IgD-negative memory B cell (primary cell): Measurements from ENCODE around the gene SH2D2A. TPM values are rescaled to one million over a fixed set of nuclear protein-coding genes. Genes with fewer than 3 reads are reported as not detected.

Source experiments
- H3K27ac Mint-ChIP-seq, 3 donors: one replicate each; pipeline ENCODE4 v1.8.0; 2020 to 2022; ENCODE audit warnings: mild to moderate bottlenecking in 3 of 3, mixed read lengths in 3 of 3, moderate library complexity in 1 of 3
- H3K27me3 Mint-ChIP-seq: one replicate; pipeline ENCODE4 v1.8.0; 2021; ENCODE audit warnings: mixed read lengths
- H3K36me3 Mint-ChIP-seq: one replicate; pipeline ENCODE4 v1.8.0; 2020; ENCODE audit warnings: mild to moderate bottlenecking, mixed read lengths
- H3K4me1 Mint-ChIP-seq, 3 donors: one replicate each; pipeline ENCODE4 v1.8.0; 2020 to 2022; ENCODE audit warnings: mixed read lengths in 3 of 3, mild to moderate bottlenecking in 1 of 3
- H3K4me3 Mint-ChIP-seq, 4 donors: one replicate each; pipeline ENCODE4 v1.8.0; 2020 to 2022; ENCODE audit warnings: mild to moderate bottlenecking in 4 of 4, mixed read lengths in 4 of 4, moderate library complexity in 3 of 4
- H3K9me3 Mint-ChIP-seq, 3 donors: one replicate each; pipeline ENCODE4 v1.8.0; 2020 to 2021; ENCODE audit warnings: mixed read lengths in 3 of 3, mild to moderate bottlenecking in 1 of 3
- polyA plus RNA-seq: library from polyadenylated mRNA; unstranded; fragments of 300-500 nt; fragmentation: Illumina TruSeq; gene quantifications from one replicate; pipeline ENCODE4 v1.2.3, GENCODE V29; 2021

Gene SH2D2A
- polyA plus RNA-seq, 1 donor from 2014 or later = 2.1 TPM

GRCh38 chr1:156856282-156856785 lies 39.7 kb upstream of the SH2D2A start:
- Mint-ChIP-seq H3K4me1 (peaks cover 4 to 6% (median 5%) of the 10 kb centered on the region in 3 donors), H3K4me3 (no peak overlapping the region), H3K27me3 (peaks cover 40% of the 10 kb centered on the region), H3K27ac (no peak overlapping the region), H3K36me3 (no peaks in the 10 kb centered on the region), H3K9me3 (no peaks in the 10 kb centered on the region)

- H3K4me1 Mint-ChIP-seq = peaks cover 2 to 4% (median 3%) of the 10 kb centered on the region in 3 donors
- H3K9me3 Mint-ChIP-seq = no peaks in the 10 kb centered on the region
- no peak overlapping the region for H3K4me3 Mint-ChIP-seq
- no peak overlapping the region for H3K27ac Mint-ChIP-seq
- peaks cover 34% of the 10 kb centered on the region for H3K27me3 Mint-ChIP-seq
- H3K36me3 Mint-ChIP-seq = peaks cover 2% of the 10 kb centered on the region
Observed at GRCh38 chr1:156854634-156855033, 38.0 kb upstream of the SH2D2A start.

- Mint-ChIP-seq H3K27me3 (peaks cover 35% of the 10 kb centered on the region), H3K4me1 (peaks cover 2 to 4% (median 4%) of the 10 kb centered on the region in 3 donors), H3K4me3 (no peak overlapping the region), H3K27ac (no peak overlapping the region), H3K9me3 (no peaks in the 10 kb centered on the region), H3K36me3 (peaks cover 2% of the 10 kb centered on the region)
Observed at GRCh38 chr1:156853761-156854160, 37.1 kb upstream of the SH2D2A start.

- Mint-ChIP-seq H3K27ac (no peak overlapping the region), H3K27me3 (peaks cover 33% of the 10 kb centered on the region), H3K9me3 (no peaks in the 10 kb centered on the region), H3K4me3 (no peak overlapping the region), H3K4me1 (peaks cover 0 to 1% (median 0%) of the 10 kb centered on the region in 3 donors), H3K36me3 (peaks cover 2% of the 10 kb centered on the region)
Observed at GRCh38 chr1:156852418-156852874, 35.8 kb upstream of the SH2D2A start.

- Mint-ChIP-seq H3K36me3 (peaks cover 2% of the 10 kb centered on the region), H3K27me3 (peaks cover 37% of the 10 kb centered on the region), H3K27ac (no peak overlapping the region), H3K4me1 (peaks cover 0 to 1% (median 1%) of the 10 kb centered on the region in 3 donors), H3K4me3 (no peak overlapping the region), H3K9me3 (no peaks in the 10 kb centered on the region)
Observed at GRCh38 chr1:156851779-156852417, 35.2 kb upstream of the SH2D2A start.

GRCh38 chr1:156849151-156849496 lies 32.5 kb upstream of the SH2D2A start:
- Mint-ChIP-seq H3K4me3 (peak overlapping the region in 1 of 4 donors; percentile 58), H3K27ac (no peak overlapping the region)

GRCh38 chr1:156848461-156849150 lies 32.0 kb upstream of the SH2D2A start:
- Mint-ChIP-seq H3K36me3 (peaks cover 2% of the 10 kb centered on the region), H3K4me3 (peak overlapping the region in 2 of 4 donors; percentile 39 to 58), H3K4me1 (peaks cover 0 to 6% (median 1%) of the 10 kb centered on the region in 3 donors), H3K9me3 (no peaks in the 10 kb centered on the region), H3K27me3 (peaks cover 50% of the 10 kb centered on the region), H3K27ac (no peak overlapping the region)

More at GRCh38 chr1:156849151-156849496, 32.5 kb upstream of the SH2D2A start:
- Mint-ChIP-seq H3K4me1 (peaks cover 0 to 6% (median 1%) of the 10 kb centered on the region in 3 donors), H3K9me3 (no peaks in the 10 kb centered on the region), H3K36me3 (peaks cover 2% of the 10 kb centered on the region), H3K27me3 (peaks cover 51% of the 10 kb centered on the region)

- peaks cover 53% of the 10 kb centered on the region for H3K27me3 Mint-ChIP-seq
- peaks cover 0 to 6% (median 1%) of the 10 kb centered on the region in 3 donors for H3K4me1 Mint-ChIP-seq
- H3K36me3 Mint-ChIP-seq = peaks cover 2% of the 10 kb centered on the region
- H3K27ac Mint-ChIP-seq = no peak overlapping the region
- H3K9me3 Mint-ChIP-seq = peaks cover 0 to under 1% (median 0%) of the 10 kb centered on the region in 3 donors
- peak overlapping the region in 2 of 4 donors; percentile 39 to 58 for H3K4me3 Mint-ChIP-seq
Observed at GRCh38 chr1:156847591-156848460, 31.2 kb upstream of the SH2D2A start.

GRCh38 chr1:156846643-156847042 lies 30.0 kb upstream of the SH2D2A start:
- Mint-ChIP-seq H3K9me3 (peaks cover 0 to 2% (median 0%) of the 10 kb centered on the region in 3 donors), H3K27ac (no peak overlapping the region), H3K36me3 (peaks cover 2% of the 10 kb centered on the region), H3K4me1 (peaks cover 0 to 6% (median 1%) of the 10 kb centered on the region in 3 donors), H3K4me3 (no peak overlapping the region), H3K27me3 (peaks cover 59% of the 10 kb centered on the region)

GRCh38 chr1:156845953-156846545 lies 29.4 kb upstream of the SH2D2A start:
- Mint-ChIP-seq H3K4me3 (peak overlapping the region in 1 of 4 donors; percentile 54), H3K27me3 (peaks cover 60% of the 10 kb centered on the region), H3K4me1 (peaks cover 0 to 6% (median 1%) of the 10 kb centered on the region in 3 donors)

GRCh38 chr1:156845055-156845952 lies 28.7 kb upstream of the SH2D2A start:
- peaks cover 62% of the 10 kb centered on the region for H3K27me3 Mint-ChIP-seq
- no peaks in the 10 kb centered on the region for H3K36me3 Mint-ChIP-seq
- peaks cover 0 to 6% (median 1%) of the 10 kb centered on the region in 3 donors for H3K4me1 Mint-ChIP-seq
- H3K9me3 Mint-ChIP-seq = peaks cover 0 to 2% (median 0%) of the 10 kb centered on the region in 3 donors
- no peak overlapping the region for H3K27ac Mint-ChIP-seq
- peak overlapping the region in 2 of 4 donors; percentile 8 to 31 for H3K4me3 Mint-ChIP-seq

More at GRCh38 chr1:156845953-156846545, 29.4 kb upstream of the SH2D2A start:
- Mint-ChIP-seq H3K36me3 (peaks cover 2% of the 10 kb centered on the region), H3K9me3 (peaks cover 0 to 2% (median 0%) of the 10 kb centered on the region in 3 donors), H3K27ac (no peak overlapping the region)

GRCh38 chr1:156844638-156845037 lies 28.0 kb upstream of the SH2D2A start:
- Mint-ChIP-seq H3K9me3 (peaks cover 0 to 2% (median 0%) of the 10 kb centered on the region in 3 donors), H3K36me3 (no peaks in the 10 kb centered on the region), H3K4me1 (peaks cover 0 to 6% (median 1%) of the 10 kb centered on the region in 3 donors), H3K27ac (no peak overlapping the region), H3K27me3 (peaks cover 64% of the 10 kb centered on the region), H3K4me3 (peak overlapping the region in 2 of 4 donors; percentile 8 to 43)

- H3K27me3 Mint-ChIP-seq = peaks cover 64% of the 10 kb centered on the region
- peaks cover 0 to 2% (median 0%) of the 10 kb centered on the region in 3 donors for H3K9me3 Mint-ChIP-seq
- H3K4me1 Mint-ChIP-seq = peaks cover 0 to 6% (median 0%) of the 10 kb centered on the region in 3 donors
- no peaks in the 10 kb centered on the region for H3K36me3 Mint-ChIP-seq
- H3K27ac Mint-ChIP-seq = peak overlapping the region in 1 of 3 donors; percentile 94
- H3K4me3 Mint-ChIP-seq = peak overlapping the region in 1 of 4 donors; percentile 75
Observed at GRCh38 chr1:156844102-156844501, 27.5 kb upstream of the SH2D2A start.
